HepG2 (cell line): ENCODE measurements around the gene NR2F1. TPM values are rescaled to one million over a fixed set of nuclear protein-coding genes. Genes with fewer than 3 reads are reported as not detected.

Experiments
- KLF15 ChIP-seq: sonication (generic); formaldehyde crosslinking; IDR thresholded peaks from 2 replicates; pipeline ENCODE4 v1.8.1; 2023; ENCODE audit warnings: borderline replicate concordance, mild to moderate bottlenecking, inconsistent platforms, missing genetic modification reagents, mixed read lengths
- MATR3 ChIP-seq: sonication (generic); formaldehyde crosslinking; IDR thresholded peaks from 2 replicates; pipeline ENCODE4 v1.4.0; 2020; ENCODE audit warnings: missing genetic modification reagents
- RORA ChIP-seq: sonication (generic); formaldehyde crosslinking; IDR thresholded peaks from 2 replicates; pipeline ENCODE4 v1.5.0; 2020; ENCODE audit warnings: mild to moderate bottlenecking, missing genetic modification reagents, moderate library complexity
- SALL1 ChIP-seq: sonication (generic); formaldehyde crosslinking; IDR thresholded peaks from 2 replicates; pipeline ENCODE4 v1.8.0; 2022; ENCODE audit warnings: mild to moderate bottlenecking, missing genetic modification reagents
- SIN3A ChIP-seq: IDR thresholded peaks from 2 replicates; pipeline ENCODE4 v1.6.1; 2011; ENCODE audit warnings: low read depth, mild to moderate bottlenecking, control low read depth, low read length, borderline replicate concordance
- TMF1 ChIP-seq: sonication (generic); formaldehyde crosslinking; IDR thresholded peaks from 2 replicates; pipeline ENCODE4 v1.8.1; 2022; ENCODE audit warnings: low read depth, missing genetic modification reagents
- ZBTB20 ChIP-seq: sonication (generic); formaldehyde crosslinking; IDR thresholded peaks from 2 replicates; pipeline ENCODE4 v1.8.1; 2023; ENCODE audit warnings: missing genetic modification reagents, low read depth, mild to moderate bottlenecking, borderline replicate concordance
- ZNF101 ChIP-seq: sonication (generic); formaldehyde crosslinking; IDR thresholded peaks from 2 replicates; pipeline ENCODE4 v1.4.0; 2020; ENCODE audit warnings: mild to moderate bottlenecking, low read depth, missing genetic modification reagents, borderline replicate concordance
- ZNF557 ChIP-seq: sonication (generic); formaldehyde crosslinking; IDR thresholded peaks from 2 replicates; pipeline ENCODE4 v1.4.0; 2020; ENCODE audit warnings: missing genetic modification reagents
- ZNF577 ChIP-seq: sonication (generic); formaldehyde crosslinking; IDR thresholded peaks from 2 replicates; pipeline ENCODE4 v1.4.0; 2020; ENCODE audit warnings: mild to moderate bottlenecking, low read depth, missing genetic modification reagents, borderline replicate concordance
- ZNF841 ChIP-seq: sonication (generic); formaldehyde crosslinking; IDR thresholded peaks from 2 replicates; pipeline ENCODE4 v1.8.1; 2023; ENCODE audit warnings: missing genetic modification reagents, borderline replicate concordance
- ZSCAN21 ChIP-seq: sonication (generic); formaldehyde crosslinking; IDR thresholded peaks from 2 replicates; pipeline ENCODE4 v1.8.0; 2022; ENCODE audit warnings: mild to moderate bottlenecking, missing genetic modification reagents, moderate library complexity, borderline replicate concordance
- ZSCAN29 ChIP-seq: sonication (generic); formaldehyde crosslinking; conservative IDR thresholded peaks from 2 replicates; pipeline ENCODE4 v1.4.0; 2020; ENCODE audit warnings: mild to moderate bottlenecking, missing genetic modification reagents
- polyA plus RNA-seq, 8 experiments: library from polyadenylated mRNA; depleted of rRNA in 3 of 8; stranded (reverse) in 7 of 8; unstranded in 1 of 8; fragments of >200 nt; fragmentation: Illumina TruSeq in 4 of 8; extraction: Trizol in 4 of 8; gene quantifications; 2 replicates each; pipeline versions ENCODE4 v1.2.1 to v1.2.3, GENCODE V29; 2011 to 2016; ENCODE audit warnings: low read depth in 4 of 8, missing spikeins in 1 of 8, mixed read lengths in 1 of 8; ENCODE audit not compliant: insufficient read depth in 1 of 8
- total RNA-seq, 5 experiments: library from RNA; depleted of rRNA; stranded (reverse); fragments of >200 nt; fragmentation: Illumina TruSeq; extraction: Trizol; gene quantifications; 2 replicates each; pipeline ENCODE4 v1.2.3, GENCODE V29; 2016; ENCODE audit warnings: low read depth in 1 of 5
- TF ChIP-seq, protein P1 (sequence below): sonication (generic); formaldehyde crosslinking; IDR thresholded peaks from 2 replicates; pipeline ENCODE4 v1.9.0; 2021; ENCODE audit warnings: missing genetic modification reagents, borderline replicate concordance
- TF ChIP-seq, protein P2 (sequence below): sonication (generic); formaldehyde crosslinking; IDR thresholded peaks from 2 replicates; pipeline ENCODE4 v1.8.0; 2022; ENCODE audit warnings: mild to moderate bottlenecking, missing genetic modification reagents, moderate library complexity
- TF ChIP-seq, protein P3 (sequence below): sonication (generic); formaldehyde crosslinking; IDR thresholded peaks from 2 replicates; pipeline ENCODE4 v1.4.0; 2020; ENCODE audit warnings: missing genetic modification reagents
- TF ChIP-seq, protein P4 (sequence below): sonication (generic); formaldehyde crosslinking; conservative IDR thresholded peaks from 2 replicates; pipeline ENCODE4 v1.4.0; 2020; ENCODE audit warnings: mild to moderate bottlenecking, missing genetic modification reagents, moderate library complexity
- TF ChIP-seq, protein P5 (sequence below): IDR thresholded peaks from 2 replicates; pipeline ENCODE4 v1.6.1; 2016

Gene NR2F1
- total and polyA plus RNA-seq, 2 of the 13 experiments (the other 11 are each of a cell fraction or from before 2014, with no cell fraction given): 17.1 to 59.7 TPM

DNA sequence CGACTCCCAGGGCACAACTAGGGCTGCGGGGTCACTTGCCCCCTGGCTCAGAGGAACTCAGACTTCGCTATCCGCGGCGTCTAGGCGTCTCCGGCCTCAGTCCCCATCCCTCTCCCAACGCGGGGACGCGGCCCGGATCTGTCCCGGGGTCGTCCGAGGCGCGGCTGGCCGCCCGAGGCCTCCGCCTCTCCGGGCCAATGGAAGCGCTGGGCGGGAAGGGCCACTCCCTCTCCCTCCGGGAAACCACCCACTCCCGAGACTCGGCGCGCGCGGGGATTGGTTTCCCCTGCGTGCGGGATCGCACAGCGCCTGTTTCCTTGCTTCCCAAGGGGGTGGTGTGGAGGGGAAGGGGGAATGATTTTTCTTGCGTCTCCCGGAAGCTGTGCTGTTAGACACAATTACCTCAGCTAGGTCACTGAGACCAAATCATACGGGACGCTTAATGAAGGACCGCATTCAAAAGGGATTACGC, 38.3 kb downstream of the NR2F1 start (continued):
- TF ChIP-seq, protein P1, sequence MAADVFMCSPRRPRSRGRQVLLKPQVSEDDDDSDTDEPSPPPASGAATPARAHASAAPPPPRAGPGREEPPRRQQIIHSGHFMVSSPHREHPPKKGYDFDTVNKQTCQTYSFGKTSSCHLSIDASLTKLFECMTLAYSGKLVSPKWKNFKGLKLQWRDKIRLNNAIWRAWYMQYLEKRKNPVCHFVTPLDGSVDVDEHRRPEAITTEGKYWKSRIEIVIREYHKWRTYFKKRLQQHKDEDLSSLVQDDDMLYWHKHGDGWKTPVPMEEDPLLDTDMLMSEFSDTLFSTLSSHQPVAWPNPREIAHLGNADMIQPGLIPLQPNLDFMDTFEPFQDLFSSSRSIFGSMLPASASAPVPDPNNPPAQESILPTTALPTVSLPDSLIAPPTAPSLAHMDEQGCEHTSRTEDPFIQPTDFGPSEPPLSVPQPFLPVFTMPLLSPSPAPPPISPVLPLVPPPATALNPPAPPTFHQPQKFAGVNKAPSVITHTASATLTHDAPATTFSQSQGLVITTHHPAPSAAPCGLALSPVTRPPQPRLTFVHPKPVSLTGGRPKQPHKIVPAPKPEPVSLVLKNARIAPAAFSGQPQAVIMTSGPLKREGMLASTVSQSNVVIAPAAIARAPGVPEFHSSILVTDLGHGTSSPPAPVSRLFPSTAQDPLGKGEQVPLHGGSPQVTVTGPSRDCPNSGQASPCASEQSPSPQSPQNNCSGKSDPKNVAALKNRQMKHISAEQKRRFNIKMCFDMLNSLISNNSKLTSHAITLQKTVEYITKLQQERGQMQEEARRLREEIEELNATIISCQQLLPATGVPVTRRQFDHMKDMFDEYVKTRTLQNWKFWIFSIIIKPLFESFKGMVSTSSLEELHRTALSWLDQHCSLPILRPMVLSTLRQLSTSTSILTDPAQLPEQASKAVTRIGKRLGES (CRISPR knock-in tag): no peak
- TF ChIP-seq, protein P2, sequence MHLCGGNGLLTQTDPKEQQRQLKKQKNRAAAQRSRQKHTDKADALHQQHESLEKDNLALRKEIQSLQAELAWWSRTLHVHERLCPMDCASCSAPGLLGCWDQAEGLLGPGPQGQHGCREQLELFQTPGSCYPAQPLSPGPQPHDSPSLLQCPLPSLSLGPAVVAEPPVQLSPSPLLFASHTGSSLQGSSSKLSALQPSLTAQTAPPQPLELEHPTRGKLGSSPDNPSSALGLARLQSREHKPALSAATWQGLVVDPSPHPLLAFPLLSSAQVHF (CRISPR knock-in tag): 0 out of 2 replicates have a peak, but pooled peaks have one; percentile 42
- TF ChIP-seq, protein P3, sequence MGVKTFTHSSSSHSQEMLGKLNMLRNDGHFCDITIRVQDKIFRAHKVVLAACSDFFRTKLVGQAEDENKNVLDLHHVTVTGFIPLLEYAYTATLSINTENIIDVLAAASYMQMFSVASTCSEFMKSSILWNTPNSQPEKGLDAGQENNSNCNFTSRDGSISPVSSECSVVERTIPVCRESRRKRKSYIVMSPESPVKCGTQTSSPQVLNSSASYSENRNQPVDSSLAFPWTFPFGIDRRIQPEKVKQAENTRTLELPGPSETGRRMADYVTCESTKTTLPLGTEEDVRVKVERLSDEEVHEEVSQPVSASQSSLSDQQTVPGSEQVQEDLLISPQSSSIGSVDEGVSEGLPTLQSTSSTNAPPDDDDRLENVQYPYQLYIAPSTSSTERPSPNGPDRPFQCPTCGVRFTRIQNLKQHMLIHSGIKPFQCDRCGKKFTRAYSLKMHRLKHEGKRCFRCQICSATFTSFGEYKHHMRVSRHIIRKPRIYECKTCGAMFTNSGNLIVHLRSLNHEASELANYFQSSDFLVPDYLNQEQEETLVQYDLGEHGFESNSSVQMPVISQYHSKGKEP: no peak
- TF ChIP-seq, protein P4, sequence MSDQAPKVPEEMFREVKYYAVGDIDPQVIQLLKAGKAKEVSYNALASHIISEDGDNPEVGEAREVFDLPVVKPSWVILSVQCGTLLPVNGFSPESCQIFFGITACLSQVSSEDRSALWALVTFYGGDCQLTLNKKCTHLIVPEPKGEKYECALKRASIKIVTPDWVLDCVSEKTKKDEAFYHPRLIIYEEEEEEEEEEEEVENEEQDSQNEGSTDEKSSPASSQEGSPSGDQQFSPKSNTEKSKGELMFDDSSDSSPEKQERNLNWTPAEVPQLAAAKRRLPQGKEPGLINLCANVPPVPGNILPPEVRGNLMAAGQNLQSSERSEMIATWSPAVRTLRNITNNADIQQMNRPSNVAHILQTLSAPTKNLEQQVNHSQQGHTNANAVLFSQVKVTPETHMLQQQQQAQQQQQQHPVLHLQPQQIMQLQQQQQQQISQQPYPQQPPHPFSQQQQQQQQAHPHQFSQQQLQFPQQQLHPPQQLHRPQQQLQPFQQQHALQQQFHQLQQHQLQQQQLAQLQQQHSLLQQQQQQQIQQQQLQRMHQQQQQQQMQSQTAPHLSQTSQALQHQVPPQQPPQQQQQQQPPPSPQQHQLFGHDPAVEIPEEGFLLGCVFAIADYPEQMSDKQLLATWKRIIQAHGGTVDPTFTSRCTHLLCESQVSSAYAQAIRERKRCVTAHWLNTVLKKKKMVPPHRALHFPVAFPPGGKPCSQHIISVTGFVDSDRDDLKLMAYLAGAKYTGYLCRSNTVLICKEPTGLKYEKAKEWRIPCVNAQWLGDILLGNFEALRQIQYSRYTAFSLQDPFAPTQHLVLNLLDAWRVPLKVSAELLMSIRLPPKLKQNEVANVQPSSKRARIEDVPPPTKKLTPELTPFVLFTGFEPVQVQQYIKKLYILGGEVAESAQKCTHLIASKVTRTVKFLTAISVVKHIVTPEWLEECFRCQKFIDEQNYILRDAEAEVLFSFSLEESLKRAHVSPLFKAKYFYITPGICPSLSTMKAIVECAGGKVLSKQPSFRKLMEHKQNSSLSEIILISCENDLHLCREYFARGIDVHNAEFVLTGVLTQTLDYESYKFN (CRISPR knock-in tag): no peak
- TF ChIP-seq MATR3 (CRISPR knock-in tag) (no peak), ZNF841 (CRISPR knock-in tag) (no peak), ZNF577 (CRISPR knock-in tag) (no peak), RORA (CRISPR knock-in tag) (no peak), KLF15 (no peak), ZSCAN29 (no peak), ZSCAN21 (CRISPR knock-in tag) (peak; percentile 61; the same call in 1 of the 2 replicates), ZNF101 (no peak), SIN3A (no peak), ZNF557 (no peak), TMF1 (CRISPR knock-in tag) (no peak), ZBTB20 (CRISPR knock-in tag) (peak; percentile 23; the same call in 1 of the 2 replicates), SALL1 (CRISPR knock-in tag) (no peak; the same call in none of the 2 replicates)
- TF ChIP-seq, protein P5, sequence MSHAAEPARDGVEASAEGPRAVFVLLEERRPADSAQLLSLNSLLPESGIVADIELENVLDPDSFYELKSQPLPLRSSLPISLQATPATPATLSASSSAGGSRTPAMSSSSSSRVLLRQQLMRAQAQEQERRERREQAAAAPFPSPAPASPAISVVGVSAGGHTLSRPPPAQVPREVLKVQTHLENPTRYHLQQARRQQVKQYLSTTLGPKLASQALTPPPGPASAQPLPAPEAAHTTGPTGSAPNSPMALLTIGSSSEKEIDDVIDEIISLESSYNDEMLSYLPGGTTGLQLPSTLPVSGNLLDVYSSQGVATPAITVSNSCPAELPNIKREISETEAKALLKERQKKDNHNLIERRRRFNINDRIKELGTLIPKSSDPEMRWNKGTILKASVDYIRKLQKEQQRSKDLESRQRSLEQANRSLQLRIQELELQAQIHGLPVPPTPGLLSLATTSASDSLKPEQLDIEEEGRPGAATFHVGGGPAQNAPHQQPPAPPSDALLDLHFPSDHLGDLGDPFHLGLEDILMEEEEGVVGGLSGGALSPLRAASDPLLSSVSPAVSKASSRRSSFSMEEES (CRISPR knock-in tag): peak; percentile 57; the same call in 1 of the 2 replicates
